Measurements from ENCODE around the gene JMJD1C. TPM values are rescaled to one million over a fixed set of nuclear protein-coding genes. Genes with fewer than 3 reads are reported as not detected.
"Not testable (repeated sequence)": the region's sequence is repeated elsewhere in the genome, so short reads cannot be mapped to it uniquely, and the experiment has no call there.

JMJD1C gene
- total RNA-seq, 1 experiment from 2014 or later = 91.9 TPM

- POLR2A ChIA-PET = no interaction called here
- Mint-ChIP-seq H3K27me3 (ENCODE audit: insufficient read depth, unreplicated experiment) (no peaks in the 10 kb centered on the region), H3K27ac (ENCODE audit: low read depth, unreplicated experiment) (no peak overlapping the region), H3K36me3 (ENCODE audit: insufficient read depth, unreplicated experiment) (peaks cover 6% of the 10 kb centered on the region), H3K4me3 (ENCODE audit: unreplicated experiment) (no peak overlapping the region), H3K9me3 (ENCODE audit: unreplicated experiment) (no peaks in the 10 kb centered on the region), H3K4me1 (ENCODE audit: insufficient read depth, unreplicated experiment) (no peaks in the 10 kb centered on the region)
- intact Hi-C loops (cut with micrococcal nuclease) = no loop called here
- no peak for TF ChIP-seq CTCF (IDR thresholded peaks at IDR 0.05; ENCODE audit: unreplicated experiment)
- DNase-seq (ENCODE audit: unreplicated experiment) = no peak
- no TSS peak for BruUV-seq (replicated peaks)
- CTCF ChIA-PET = interaction anchor here (1.3 kb wide), 1 partner anchor 73 kb away, joined by 4 read pairs; no protein-coding TSS in a partner anchor
These were observed 122.3 kb downstream of the JMJD1C start for GRCh38 chr10:63343476-63343875.

GRCh38 chr10:63339640-63340039 is 126.1 kb downstream of the JMJD1C start:
- intact Hi-C loops (cut with micrococcal nuclease); H3K4me3 Mint-ChIP-seq (ENCODE audit: unreplicated experiment); H3K4me1 Mint-ChIP-seq (ENCODE audit: insufficient read depth, unreplicated experiment); H3K9me3 Mint-ChIP-seq (ENCODE audit: unreplicated experiment); BruUV-seq (replicated peaks); DNase-seq (ENCODE audit: unreplicated experiment); H3K27me3 Mint-ChIP-seq (ENCODE audit: insufficient read depth, unreplicated experiment); H3K27ac Mint-ChIP-seq (ENCODE audit: low read depth, unreplicated experiment); H3K36me3 Mint-ChIP-seq (ENCODE audit: insufficient read depth, unreplicated experiment): not testable (repeated sequence)
- ChIA-PET CTCF (interaction anchor here (0.7 kb wide), 1 partner anchor 27 kb away, joined by 3 read pairs; no protein-coding TSS in a partner anchor), POLR2A (interaction anchor here (0.6 kb wide), 1 partner anchor 480 kb away, joined by 3 read pairs; no protein-coding TSS in a partner anchor)

GRCh38 chr10:63337455-63338251 is 128.1 kb downstream of the JMJD1C start:
- no TSS peak for BruUV-seq (replicated peaks)
- no peak for TF ChIP-seq CTCF (IDR thresholded peaks at IDR 0.05; ENCODE audit: unreplicated experiment)
- ChIA-PET CTCF (interaction anchor here (0.6 to 1.0 kb wide), 4 partner anchors 10 to 773 kb away, joined by 3 to 6 read pairs (median 4); no protein-coding TSS in a partner anchor), POLR2A (interaction anchor here (1.1 kb wide), 1 partner anchor 69 kb away, joined by 5 read pairs; no protein-coding TSS in a partner anchor)
- no peaks in the 10 kb centered on the region for H3K4me1 Mint-ChIP-seq (ENCODE audit: insufficient read depth, unreplicated experiment)
- no peak overlapping the region for H3K4me3 Mint-ChIP-seq (ENCODE audit: unreplicated experiment)
- no peaks in the 10 kb centered on the region for H3K36me3 Mint-ChIP-seq (ENCODE audit: insufficient read depth, unreplicated experiment)
- no peaks in the 10 kb centered on the region for H3K27me3 Mint-ChIP-seq (ENCODE audit: insufficient read depth, unreplicated experiment)
- no peaks in the 10 kb centered on the region for H3K9me3 Mint-ChIP-seq (ENCODE audit: unreplicated experiment)
- intact Hi-C loops (cut with micrococcal nuclease) = no loop called here
- H3K27ac Mint-ChIP-seq (ENCODE audit: low read depth, unreplicated experiment) = no peak overlapping the region
- DNase-seq (ENCODE audit: unreplicated experiment) = no peak

GRCh38 chr10:63331586-63331985 is 134.2 kb downstream of the JMJD1C start:
- peak overlapping the region; percentile 3 for H3K27ac Mint-ChIP-seq (ENCODE audit: low read depth, unreplicated experiment)
- intact Hi-C loops (cut with micrococcal nuclease) = no loop called here
- ChIA-PET CTCF (no interaction called here), POLR2A (no interaction called here)
- H3K9me3 Mint-ChIP-seq (ENCODE audit: unreplicated experiment) = no peaks in the 10 kb centered on the region
- no peak for TF ChIP-seq CTCF (IDR thresholded peaks at IDR 0.05; ENCODE audit: unreplicated experiment)
- BruUV-seq (replicated peaks) = no TSS peak
- peaks cover 6% of the 10 kb centered on the region for H3K4me1 Mint-ChIP-seq (ENCODE audit: insufficient read depth, unreplicated experiment)
- DNase-seq (ENCODE audit: unreplicated experiment) = peak; percentile 4
- H3K36me3 Mint-ChIP-seq (ENCODE audit: insufficient read depth, unreplicated experiment) = no peaks in the 10 kb centered on the region
- H3K4me3 Mint-ChIP-seq (ENCODE audit: unreplicated experiment) = no peak overlapping the region
- no peaks in the 10 kb centered on the region for H3K27me3 Mint-ChIP-seq (ENCODE audit: insufficient read depth, unreplicated experiment)

Data from MCF 10A (cell line).